HG03460 (cell line): ENCODE measurements around the gene ABR.
A peak's percentile ranks its signal among the peaks of the same experiment; 100 is the strongest.

ENCODE experiments used
- ATAC-seq: cut with Tn5 transposase; IDR thresholded peaks from one replicate; pipeline ENCODE4 v1.9.1; 2021; ENCODE audit not compliant: unreplicated experiment

The ABR gene

GRCh38 chr17:1179818-1180742 lies at the start of gene ABR:
TSS of gene ABR (minus strand) at chr17:1179981. CDS start at chr17:1179727, 254 bp downstream.
- ATAC-seq: no peak

- ATAC-seq: no peak
These were observed 49.6 kb upstream of the ABR start for GRCh38 chr17:1229349-1229899.

- ATAC-seq: peak; percentile 11
These were observed 49.1 kb upstream of the ABR start for GRCh38 chr17:1228781-1229348.

- ATAC-seq: peak; percentile 46
These were observed 48.4 kb upstream of the ABR start for GRCh38 chr17:1227917-1228780.

- ATAC-seq: no peak
These were observed 47.6 kb upstream of the ABR start for GRCh38 chr17:1227365-1227764.

DNA sequence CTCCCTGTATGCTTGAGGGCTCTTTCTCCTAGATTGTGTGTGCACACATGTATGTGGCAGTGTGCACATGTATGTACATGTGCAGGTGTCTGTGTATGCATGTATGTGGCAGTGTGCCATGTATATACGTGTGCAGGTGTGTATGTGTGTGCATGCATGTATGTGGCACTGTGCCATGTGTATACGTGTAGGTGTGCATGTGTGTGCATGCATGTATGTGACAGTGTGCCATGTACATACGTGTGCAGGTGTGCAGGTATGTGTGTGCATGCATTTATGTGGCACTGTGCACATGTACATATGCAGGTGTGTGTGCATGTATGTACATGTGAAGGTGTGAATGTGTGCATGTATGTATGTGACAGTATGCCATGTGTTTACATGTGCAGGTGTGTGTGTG lies 46.5 kb upstream of the ABR start:
- ATAC-seq: no peak

DNA sequence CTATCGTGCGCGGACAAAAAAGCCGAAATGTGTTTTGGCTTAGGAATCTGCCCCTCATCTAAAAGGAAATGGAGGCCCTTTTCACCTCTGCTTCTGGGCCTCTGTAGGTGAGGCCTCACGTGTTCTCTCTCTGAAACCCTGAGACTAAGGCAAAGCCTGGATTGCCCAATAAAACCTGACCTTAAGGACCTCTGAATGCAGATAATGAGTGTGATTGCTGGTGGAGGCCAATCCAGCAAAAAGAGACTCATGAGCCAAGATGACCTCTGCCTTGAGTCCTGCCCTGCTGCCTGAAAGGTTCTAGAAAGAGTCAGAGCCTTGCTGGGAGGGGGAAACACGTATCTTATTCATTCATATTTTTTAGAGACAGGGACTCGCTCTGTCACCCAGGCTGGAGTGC lies 44.5 kb upstream of the ABR start:
- ATAC-seq: no peak

GRCh38 chr17:1223662-1224061 lies 43.9 kb upstream of the ABR start:
- no peak for ATAC-seq

- no peak for ATAC-seq
These were observed 42.5 kb upstream of the ABR start for GRCh38 chr17:1222321-1222720.

- ATAC-seq: no peak
These were observed 41.4 kb upstream of the ABR start for GRCh38 chr17:1221209-1221608.

DNA sequence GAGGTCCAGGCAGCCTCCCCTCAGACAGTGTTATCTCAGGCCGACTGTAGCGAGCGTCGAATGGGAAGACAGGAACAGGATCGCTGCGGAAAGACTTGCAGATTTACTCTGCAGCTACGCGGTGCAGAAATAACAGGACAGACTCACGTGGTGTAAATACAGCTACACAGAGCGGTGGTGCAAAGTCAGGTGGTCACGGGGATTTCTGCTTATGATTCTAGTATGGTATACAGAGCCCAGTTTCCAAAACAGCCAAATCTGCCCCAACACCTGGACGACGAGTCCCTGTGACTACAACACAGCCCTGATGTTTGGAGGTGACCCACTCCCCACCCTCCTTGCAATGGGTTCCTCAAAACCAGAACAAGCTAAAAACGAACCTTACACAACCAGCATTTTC lies 40.6 kb upstream of the ABR start:
- no peak for ATAC-seq

GRCh38 chr17:1217089-1217385 lies 37.3 kb upstream of the ABR start:
- ATAC-seq: no peak

DNA sequence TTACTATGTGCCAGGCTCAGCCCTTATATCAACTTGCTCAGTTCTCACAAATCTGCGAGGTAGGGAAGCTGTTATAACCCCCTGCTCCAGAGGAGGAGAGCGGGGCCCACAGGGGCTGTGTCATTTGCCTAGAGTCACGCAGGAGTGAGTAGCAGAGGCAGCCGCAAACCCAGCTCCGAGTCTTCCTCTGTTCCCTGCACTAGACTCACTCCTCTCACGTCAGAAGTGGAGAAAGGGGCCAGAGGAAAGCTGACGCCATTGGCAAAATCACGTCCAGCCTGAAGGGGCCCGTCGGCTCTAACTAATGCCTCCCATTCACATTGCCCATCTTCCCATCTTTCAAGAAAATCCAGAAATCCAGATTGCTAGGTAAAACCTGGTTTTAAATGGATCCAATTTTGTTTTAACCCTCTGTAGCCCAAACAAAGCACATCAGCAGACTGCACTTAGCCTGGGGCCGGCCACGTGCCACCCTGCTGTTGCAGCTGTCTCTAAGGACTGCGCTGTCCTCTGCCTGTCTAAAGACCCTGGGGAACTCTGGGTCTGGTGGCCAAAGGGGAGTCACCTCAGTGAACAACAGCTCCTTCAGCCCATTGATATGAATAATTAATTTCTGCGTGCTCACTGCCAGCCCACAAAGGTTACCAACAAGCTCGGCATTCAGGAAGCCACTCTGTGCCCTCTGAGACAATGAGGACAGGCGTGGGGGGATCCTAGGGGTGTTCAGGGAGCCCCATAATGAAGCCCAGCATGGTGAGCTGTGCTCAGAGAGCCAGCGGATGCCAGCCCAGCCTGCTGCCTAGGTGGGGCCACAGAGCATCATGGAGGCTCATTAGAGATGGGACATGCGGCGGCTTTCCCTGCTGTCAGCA lies 36.7 kb upstream of the ABR start:
- no peak for ATAC-seq

DNA sequence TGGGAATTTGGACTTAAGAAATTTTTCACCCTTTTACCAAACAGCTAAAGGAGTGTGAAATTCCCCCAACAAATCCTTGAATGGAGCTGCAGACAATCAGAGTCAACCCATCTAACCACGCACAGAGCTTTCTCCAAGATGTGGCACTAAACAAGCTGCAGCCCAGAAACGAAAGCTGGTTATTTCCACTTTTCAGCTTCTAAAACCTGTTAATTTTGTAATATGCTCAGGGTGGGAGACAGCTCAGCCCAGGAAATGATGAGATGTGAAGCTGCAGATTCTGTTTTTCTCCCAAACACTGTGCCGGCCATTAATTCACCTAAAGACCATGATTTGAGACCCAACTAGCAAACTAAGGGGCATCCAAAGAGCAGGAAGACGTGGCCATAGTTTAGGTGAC lies 33.2 kb upstream of the ABR start:
- no peak for ATAC-seq

GRCh38 chr17:1211287-1211686 lies 31.5 kb upstream of the ABR start:
- ATAC-seq: no peak

GRCh38 chr17:1208966-1209365 lies 29.2 kb upstream of the ABR start:
- ATAC-seq: no peak

- no peak for ATAC-seq
These were observed 26.4 kb upstream of the ABR start for GRCh38 chr17:1206026-1206777.

DNA sequence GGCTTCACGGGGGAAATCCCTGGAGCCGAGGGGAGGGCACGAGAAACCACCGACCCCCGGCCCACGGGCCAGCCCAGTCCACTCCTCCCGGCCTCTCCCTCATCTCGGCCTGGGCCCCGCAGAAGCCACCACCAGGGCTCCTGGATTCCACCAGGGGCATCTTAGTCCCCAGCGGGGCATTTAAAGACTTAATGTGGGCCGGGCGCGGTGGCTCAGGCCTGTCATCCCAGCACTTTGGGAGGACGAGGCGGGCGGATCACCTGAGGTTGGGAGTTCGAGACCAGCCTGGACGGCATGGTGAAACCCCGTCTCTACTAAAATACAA lies 24.1 kb upstream of the ABR start:
- no peak for ATAC-seq

- no peak for ATAC-seq
These were observed 23.6 kb upstream of the ABR start for GRCh38 chr17:1203111-1203966.
